HCT116 (cell line): Measurements from ENCODE around the gene ZNF236. TPM values are rescaled to one million over a fixed set of nuclear protein-coding genes. Genes with fewer than 3 reads are reported as not detected.

Experiments used
- ATAC-seq: fragments of 200-7000 bp; cut with Tn5 transposase; 2 replicates; pipeline ENCODE4 v1.9.1; 2020; ENCODE audit warnings: mild to moderate bottlenecking, moderate library complexity
- BruUV-seq: library from RNA; stranded (reverse); fragments of 400-500 nt; replicated peaks from 2 replicates; lab custom pipeline; 2021; lab: Mats Ljungman, UMichigan
- CTCF ChIA-PET: fragments of 300-600 bp; sonication (Branson Sonifier 250); formaldehyde crosslinking; loops from one replicate; lab custom pipeline; 2021; ENCODE audit warnings: antibody characterized with exemption; lab: Charles Lee
- POLR2A ChIA-PET: fragments of 300-600, 350-600 bp; sonication (Branson Sonifier 250); formaldehyde crosslinking; loops from one replicate; lab custom pipeline; 2021; ENCODE audit warnings: antibody characterized with exemption; lab: Charles Lee
- RAD21 ChIA-PET, 2 experiments: fragments of 300-600 bp; sonication (Branson Sonifier 250); formaldehyde crosslinking; loops; one replicate each; lab custom pipeline; 2023; ENCODE audit warnings: low total read pairs in 2 of 2; ENCODE audit not compliant: uncharacterized antibody in 2 of 2, unreplicated experiment in 2 of 2, low non-redundant PET in 1 of 2; lab: Charles Lee
- DNase-seq: peaks from one replicate; pipeline ENCODE4 v3.0.0-alpha.2; 2010; ENCODE audit warnings: low read depth, low spot score
- H2AFZ ChIP-seq: fragments of 200-600 bp; shearing (Covaris generic), sonication (generic); 2 replicates; pipeline ENCODE4 v1.6.1; 2017; ENCODE audit warnings: low read depth, mixed run types, mixed read lengths, antibody characterized with exemption, low read length; ENCODE audit not compliant: poor library complexity, severe bottlenecking
- H3K27ac ChIP-seq: 2 replicates; pipeline ENCODE4 v1.5.1; 2012; ENCODE audit warnings: low read depth, low read length
- H3K27me3 ChIP-seq: fragments of 200-600 bp; sonication (generic); 2 replicates; pipeline ENCODE4 v1.6.1; 2016; ENCODE audit warnings: mixed run types, low read length, mixed read lengths; ENCODE audit not compliant: insufficient read depth
- H3K36me3 ChIP-seq, 2 experiments: fragments of 200-500 bp in 1 of 2; fragments of 200-600 bp in 1 of 2; sonication (Bioruptor generic) in 1 of 2; sonication (generic) in 1 of 2; 2 replicates each; pipeline versions ENCODE4 v1.5.1 to v1.6.1; 2014 to 2016; ENCODE audit warnings: low read length in 2 of 2, inconsistent platforms in 1 of 2, mixed read lengths in 1 of 2, mixed run types in 1 of 2; ENCODE audit not compliant: insufficient read depth in 2 of 2, control insufficient read depth in 1 of 2
- H3K4me1 ChIP-seq, 2 experiments: fragments of 200-600 bp in 1 of 2; sonication (generic) in 1 of 2; 2 replicates each; pipeline versions ENCODE4 v1.5.1 to v1.6.1; 2012 to 2017; ENCODE audit warnings: low read length in 2 of 2, inconsistent platforms in 1 of 2, mild to moderate bottlenecking in 1 of 2, mixed read lengths in 1 of 2, mixed run types in 1 of 2, moderate library complexity in 1 of 2; ENCODE audit not compliant: insufficient read depth in 2 of 2, control insufficient read depth in 1 of 2
- H3K4me2 ChIP-seq: fragments of 200-600 bp; sonication (generic); 2 replicates; pipeline ENCODE4 v1.6.1; 2017; ENCODE audit warnings: mixed run types, low read length, mixed read lengths
- H3K4me3 ChIP-seq, 2 experiments: fragments of 200-600 bp in 1 of 2; sonication (generic) in 1 of 2; replicated peaks in 1 of 2; 2 replicates each; pipeline ENCODE4 v1.5.1; 2011 to 2016; ENCODE audit warnings: low read length in 2 of 2, control low read depth in 1 of 2, low read depth in 1 of 2, mild to moderate bottlenecking in 1 of 2, mixed read lengths in 1 of 2, mixed run types in 1 of 2
- H3K79me2 ChIP-seq: fragments of 200-600 bp; sonication (generic); 2 replicates; pipeline ENCODE4 v1.6.1; 2017; ENCODE audit warnings: mild to moderate bottlenecking, mixed run types, low read length, moderate library complexity, mixed read lengths; ENCODE audit not compliant: insufficient read depth
- H3K9ac ChIP-seq: fragments of 200-600 bp; sonication (generic); 2 replicates; pipeline ENCODE4 v1.6.1; 2016; ENCODE audit warnings: low read length, mixed read lengths
- H3K9me2 ChIP-seq: fragments of 200-600 bp; sonication (generic), shearing (Covaris generic); 2 replicates; pipeline ENCODE4 v1.6.1; 2017; ENCODE audit warnings: mixed run types, mild to moderate bottlenecking, moderate library complexity; ENCODE audit not compliant: insufficient read depth
- H3K9me3 ChIP-seq, 2 experiments: fragments of 200-500 bp in 1 of 2; fragments of 200-600 bp in 1 of 2; sonication (Bioruptor generic) in 1 of 2; sonication (generic) in 1 of 2; 2 replicates each; pipeline ENCODE4 v1.6.1; 2014 to 2017; ENCODE audit warnings: low read length in 2 of 2, mixed read lengths in 2 of 2, inconsistent platforms in 1 of 2, low read depth in 1 of 2, mild to moderate bottlenecking in 1 of 2, mixed run types in 1 of 2, moderate library complexity in 1 of 2; ENCODE audit not compliant: control insufficient read depth in 1 of 2, insufficient read depth in 1 of 2
- H4K20me1 ChIP-seq: fragments of 200-600 bp; sonication (generic), shearing (Covaris generic); 2 replicates; pipeline ENCODE4 v1.6.1; 2017; ENCODE audit warnings: mixed run types, mild to moderate bottlenecking, moderate library complexity; ENCODE audit not compliant: insufficient read depth
- ATF3 ChIP-seq: IDR thresholded peaks from 2 replicates; pipeline ENCODE4 v1.6.1; 2012
- CBX3 ChIP-seq: IDR thresholded peaks from 2 replicates; pipeline ENCODE4 v1.6.1; 2012; ENCODE audit warnings: low read depth
- CEBPB ChIP-seq: IDR thresholded peaks from 2 replicates; pipeline ENCODE4 v1.6.1; 2012; ENCODE audit warnings: low read depth
- CTCF ChIP-seq, 3 experiments: fragments of 200-600 bp in 1 of 3; sonication (generic) in 1 of 3; IDR thresholded peaks in 2 of 3; conservative IDR thresholded peaks in 1 of 3; 2 replicates each; pipeline ENCODE4 v1.5.1; 2012 to 2017; ENCODE audit warnings: low read depth in 2 of 3, low read length in 2 of 3, antibody characterized with exemption in 1 of 3, borderline replicate concordance in 1 of 3, control low read depth in 1 of 3, mild to moderate bottlenecking in 1 of 3, mixed read lengths in 1 of 3, mixed run types in 1 of 3, moderate library complexity in 1 of 3; ENCODE audit not compliant: insufficient read depth in 1 of 3
- MAX ChIP-seq: IDR thresholded peaks from 2 replicates; pipeline ENCODE4 v1.6.1; 2012
- POLR2A ChIP-seq: IDR thresholded peaks from 2 replicates; pipeline ENCODE4 v1.7.0; 2011; ENCODE audit warnings: borderline replicate concordance; ENCODE audit not compliant: insufficient read depth, insufficient read length; ENCODE audit errors: extremely low read depth
- POLR2AphosphoS5 ChIP-seq: IDR thresholded peaks from 2 replicates; pipeline ENCODE4 v1.6.1; 2011; ENCODE audit warnings: mild to moderate bottlenecking, low read depth, low read length, moderate library complexity
- RAD21 ChIP-seq: IDR thresholded peaks from 2 replicates; pipeline ENCODE4 v1.6.1; 2012; ENCODE audit warnings: low read depth, mild to moderate bottlenecking
- REST ChIP-seq: IDR thresholded peaks from 2 replicates; pipeline ENCODE4 v1.6.1; 2012; ENCODE audit warnings: low read depth
- SRF ChIP-seq: IDR thresholded peaks from 2 replicates; pipeline ENCODE4 v1.6.1; 2012; ENCODE audit warnings: low read depth
- TCF7L2 ChIP-seq: IDR thresholded peaks from 2 replicates; pipeline ENCODE4 v1.7.0; 2011; ENCODE audit warnings: borderline replicate concordance, inconsistent platforms; ENCODE audit not compliant: insufficient read depth, insufficient read length; ENCODE audit errors: extremely low read depth
- YY1 ChIP-seq: IDR thresholded peaks from 2 replicates; pipeline ENCODE4 v1.6.1; 2011; ENCODE audit warnings: low read length, low read depth, moderate library complexity, mild to moderate bottlenecking; ENCODE audit not compliant: insufficient replicate concordance; ENCODE audit errors: extremely low read depth
- ZBTB33 ChIP-seq: IDR thresholded peaks from 2 replicates; pipeline ENCODE4 v1.6.1; 2011; ENCODE audit warnings: mild to moderate bottlenecking, low read length, moderate library complexity; ENCODE audit not compliant: insufficient replicate concordance; ENCODE audit errors: extremely low read depth
- ZFX ChIP-seq: fragments of 450-650 bp; IDR thresholded peaks from 2 replicates; pipeline ENCODE4 v1.6.1; 2017
- ZNF274 ChIP-seq: fragments of 200-500 bp; sonication (Bioruptor generic); IDR thresholded peaks from 2 replicates; pipeline ENCODE4 v1.6.1; 2014; ENCODE audit warnings: mild to moderate bottlenecking, low read depth, low read length, inconsistent platforms
- intact Hi-C: fragments of 100-400 bp; cut with micrococcal nuclease; formaldehyde crosslinking; loops from 2 replicates; pipeline ENCODE4 v1.10.0; 2022
- total RNA-seq: library from RNA; stranded (reverse); gene quantifications from one replicate; pipeline ENCODE4 v1.2.1, GENCODE V29; 2021; ENCODE audit not compliant: unreplicated experiment

The ZNF236 gene
- total RNA-seq, 1 experiment from 2014 or later: 15.0 TPM

GRCh38 chr18:76958692-76959341 is 136.5 kb downstream of the ZNF236 start:
- ChIA-PET POLR2A (no interaction called here), CTCF (no interaction called here), RAD21 (no interaction called here)
- Histone ChIP-seq H3K9ac (no peak overlapping the region), H3K36me3 (no peaks in the 10 kb centered on the region; a peak in 1 of 4 replicates), H3K4me2 (no peak overlapping the region), H4K20me1 (no peaks in the 10 kb centered on the region; the same call in 1 of the 2 replicates), H3K27me3 (no peaks in the 10 kb centered on the region), H3K9me2 (no peaks in the 10 kb centered on the region), H2AFZ (no peak overlapping the region), H3K79me2 (no peaks in the 10 kb centered on the region), H3K4me1 (no peaks in the 10 kb centered on the region), H3K4me3 (no peak overlapping the region), H3K27ac (no peak overlapping the region), H3K9me3 (no peaks in the 10 kb centered on the region)
- intact Hi-C loops: no loop called here
- ATAC-seq: no peak
- no TSS peak for BruUV-seq
- no peak for DNase-seq
- no peak for TF ChIP-seq CTCF (IDR thresholded peaks at IDR 0.05 in 2 of 3, conservative IDR thresholded peaks at IDR 0.05 in 1 of 3; ENCODE audit: borderline replicate concordance in 1 of 3, insufficient read depth in 1 of 3, low read depth in 2 of 3, low read length in 2 of 3)
- no peak for TF ChIP-seq YY1
- TF ChIP-seq SRF: no peak
- no peak for TF ChIP-seq POLR2A
- no peak for TF ChIP-seq REST
- TF ChIP-seq MAX: no peak
- no peak for TF ChIP-seq ZFX
- TF ChIP-seq RAD21: no peak
- no peak for TF ChIP-seq CEBPB
- TF ChIP-seq ATF3: no peak
- TF ChIP-seq TCF7L2: no peak
- TF ChIP-seq ZNF274: no peak
- no peak for TF ChIP-seq POLR2AphosphoS5
- no peak for TF ChIP-seq CBX3
- no peak for TF ChIP-seq ZBTB33
